Rectal smooth muscle tissue (tissue), 1 donor: ENCODE data around the gene FLT4.

Experiments
- H3K27ac ChIP-seq: one replicate; pipeline ENCODE4 v1.7.0; 2013; ENCODE audit warnings: low read depth, low read length, inconsistent platforms
- H3K27me3 ChIP-seq: one replicate; pipeline ENCODE4 v1.7.0; 2013; ENCODE audit warnings: low read length; ENCODE audit not compliant: control insufficient read depth, insufficient read depth
- H3K36me3 ChIP-seq: one replicate; pipeline ENCODE4 v1.7.0; 2013; ENCODE audit warnings: low read length; ENCODE audit not compliant: control insufficient read depth, insufficient read depth
- H3K4me1 ChIP-seq: one replicate; pipeline ENCODE4 v1.7.0; 2013; ENCODE audit warnings: low read length; ENCODE audit not compliant: control insufficient read depth, insufficient read depth
- H3K4me3 ChIP-seq: one replicate; pipeline ENCODE4 v1.7.0; 2013; ENCODE audit warnings: low read length
- H3K9ac ChIP-seq: one replicate; pipeline ENCODE4 v1.7.0; 2013; ENCODE audit warnings: low read length

FLT4 gene

DNA sequence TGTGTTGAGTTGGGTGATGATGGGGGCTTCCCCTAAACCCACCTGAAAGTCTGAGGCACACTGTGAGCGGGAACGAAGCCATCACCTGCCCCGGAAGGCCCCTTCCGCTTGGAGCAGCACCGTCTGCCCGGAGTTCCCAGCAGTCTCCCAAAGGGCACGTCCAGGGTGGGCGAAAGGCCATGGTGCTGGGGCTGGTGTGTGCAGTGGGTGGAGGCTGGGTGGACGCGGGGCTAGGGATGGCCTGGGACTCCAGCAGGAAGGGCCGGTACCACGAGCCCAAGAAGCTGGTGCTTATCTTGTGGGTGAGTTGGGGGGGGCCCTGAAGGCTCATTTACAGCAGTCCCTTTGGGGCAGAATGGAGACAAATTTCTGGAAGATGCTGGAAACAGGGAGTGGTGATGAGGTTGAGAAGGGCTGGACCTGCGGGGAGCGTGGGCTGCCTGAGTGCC lies 4.6 kb downstream of the FLT4 start:
- H3K4me1 ChIP-seq: no peaks in the 10 kb centered on the region
- no peak overlapping the region for H3K27ac ChIP-seq
- no peak overlapping the region for H3K4me3 ChIP-seq
- H3K9ac ChIP-seq: no peak overlapping the region
- H3K36me3 ChIP-seq: no peaks in the 10 kb centered on the region
- peaks cover 10% of the 10 kb centered on the region for H3K27me3 ChIP-seq

DNA sequence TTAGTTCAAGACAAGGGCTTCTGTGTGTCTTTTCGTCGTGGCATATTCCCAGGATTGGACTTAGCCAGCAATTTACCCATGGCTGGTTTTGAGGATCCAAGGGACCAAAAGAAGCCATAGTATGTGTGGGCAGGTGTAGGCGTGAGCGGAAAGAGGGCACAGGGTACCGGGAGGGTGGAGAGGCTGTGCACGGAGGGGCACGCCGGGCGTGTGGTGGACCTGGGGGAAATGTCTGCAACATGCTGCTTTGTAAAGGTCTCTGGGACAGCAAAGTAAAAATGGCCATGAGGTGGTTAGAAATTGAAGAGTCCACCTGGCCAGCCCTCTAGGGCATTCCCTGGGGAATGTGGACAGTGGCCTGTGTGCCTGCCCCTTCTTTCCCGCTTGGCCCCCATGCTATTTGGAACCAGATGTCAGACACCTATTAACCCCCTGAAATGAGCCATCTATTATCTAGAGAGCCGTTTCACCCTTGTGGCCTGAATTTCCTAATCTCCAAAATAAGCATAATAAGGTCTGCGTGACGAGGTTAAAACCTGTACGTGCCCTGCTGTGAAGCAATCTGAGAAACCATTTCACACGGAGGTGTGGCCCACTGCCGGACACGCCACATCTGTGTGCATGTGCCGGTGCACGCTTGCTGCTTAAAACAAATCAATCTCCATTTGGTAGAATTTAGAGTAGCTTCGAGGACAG lies 5.1 kb downstream of the FLT4 start:
- H3K4me3 ChIP-seq: no peak overlapping the region
- no peak overlapping the region for H3K9ac ChIP-seq
- no peak overlapping the region for H3K27ac ChIP-seq
- no peaks in the 10 kb centered on the region for H3K4me1 ChIP-seq
- peaks cover 9% of the 10 kb centered on the region for H3K27me3 ChIP-seq
- H3K36me3 ChIP-seq: no peaks in the 10 kb centered on the region

DNA sequence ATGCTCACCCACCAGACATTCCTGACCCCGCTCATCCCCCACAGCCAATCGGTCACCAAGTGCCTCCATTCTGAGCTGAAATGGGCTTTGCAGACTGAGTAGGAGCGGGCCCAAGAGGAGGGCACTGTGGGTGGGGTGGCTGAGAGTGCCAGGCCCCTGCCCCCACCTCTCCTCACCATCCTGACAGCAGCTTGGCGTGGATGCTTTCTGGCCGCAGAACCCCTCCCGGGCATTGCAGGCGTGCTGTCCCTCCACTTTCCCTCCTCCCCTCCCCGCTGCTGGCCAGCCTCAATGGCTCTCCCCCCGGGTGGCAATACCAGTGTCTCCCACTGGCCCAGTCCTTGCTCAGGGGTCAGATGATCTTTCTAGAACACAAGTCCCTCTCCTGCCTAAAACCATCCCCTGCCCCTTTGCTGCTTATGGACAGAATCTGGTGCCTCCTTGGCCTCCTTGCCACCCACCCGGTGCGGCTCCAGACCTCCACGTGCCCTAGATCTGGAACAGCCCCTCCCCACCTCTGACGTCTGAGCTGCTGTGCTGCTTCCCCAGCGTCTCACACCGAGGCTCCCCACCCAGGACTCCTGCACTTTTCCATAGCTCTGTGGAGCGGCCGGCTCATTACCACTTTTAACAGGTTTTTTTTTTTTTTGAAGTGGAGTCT lies 6.1 kb downstream of the FLT4 start:
- Histone ChIP-seq H3K9ac (no peak overlapping the region), H3K4me1 (no peaks in the 10 kb centered on the region), H3K27me3 (peaks cover 9% of the 10 kb centered on the region), H3K4me3 (no peak overlapping the region), H3K27ac (no peak overlapping the region), H3K36me3 (no peaks in the 10 kb centered on the region)

DNA sequence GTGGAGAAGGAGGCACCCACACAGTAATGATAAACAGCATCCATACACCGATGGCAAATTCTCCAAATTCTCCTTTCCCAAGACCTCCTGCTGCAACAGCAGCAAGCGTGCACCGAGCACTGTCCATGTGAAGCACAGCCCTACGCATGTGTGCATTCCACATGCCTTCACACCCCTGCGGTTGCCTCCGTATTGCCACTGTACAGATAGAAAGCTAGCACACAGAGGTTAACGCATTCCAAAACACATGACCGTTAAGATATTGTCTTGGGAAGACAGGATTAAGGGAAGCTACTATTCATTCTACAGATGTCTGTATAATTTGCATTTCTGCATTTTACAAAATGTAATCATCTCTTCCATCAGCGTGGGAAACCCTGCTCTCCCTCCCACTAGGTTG lies 6.6 kb downstream of the FLT4 start:
- Histone ChIP-seq H3K4me1 (no peaks in the 10 kb centered on the region), H3K27me3 (peaks cover 9% of the 10 kb centered on the region), H3K9ac (no peak overlapping the region), H3K27ac (no peak overlapping the region), H3K36me3 (no peaks in the 10 kb centered on the region), H3K4me3 (no peak overlapping the region)

DNA sequence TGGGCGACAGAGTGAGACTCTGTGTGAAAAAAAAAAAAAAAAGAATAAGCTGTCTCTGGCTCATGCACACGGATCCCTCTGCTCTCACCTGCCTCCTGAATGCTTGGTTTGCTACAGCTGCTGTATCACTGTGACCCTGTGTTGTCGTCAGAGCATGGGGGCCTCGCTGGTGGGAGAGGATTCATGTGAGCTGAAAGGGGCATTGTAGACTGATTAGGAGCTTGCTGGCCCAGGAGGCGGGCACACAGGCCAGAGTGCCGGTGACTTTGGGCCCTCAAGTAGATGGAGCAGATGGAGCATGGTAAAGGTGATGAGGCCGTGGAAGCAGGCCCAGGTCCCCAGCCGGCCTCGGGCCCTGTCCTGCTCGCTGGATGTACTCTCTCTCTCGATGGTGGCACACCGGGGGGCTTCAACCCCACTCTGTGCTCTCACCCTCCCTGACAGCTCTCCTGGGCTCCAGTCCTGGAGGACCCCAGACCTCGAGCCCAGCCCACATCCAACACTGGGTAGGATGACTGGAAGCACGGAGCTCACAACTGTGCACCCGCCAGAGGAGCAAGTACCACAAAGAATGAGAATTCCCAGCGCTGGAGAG lies 7.1 kb downstream of the FLT4 start:
- H3K27ac ChIP-seq: no peak overlapping the region
- H3K4me3 ChIP-seq: no peak overlapping the region
- no peaks in the 10 kb centered on the region for H3K36me3 ChIP-seq
- H3K9ac ChIP-seq: no peak overlapping the region
- H3K27me3 ChIP-seq: peaks cover 9% of the 10 kb centered on the region
- no peaks in the 10 kb centered on the region for H3K4me1 ChIP-seq

DNA sequence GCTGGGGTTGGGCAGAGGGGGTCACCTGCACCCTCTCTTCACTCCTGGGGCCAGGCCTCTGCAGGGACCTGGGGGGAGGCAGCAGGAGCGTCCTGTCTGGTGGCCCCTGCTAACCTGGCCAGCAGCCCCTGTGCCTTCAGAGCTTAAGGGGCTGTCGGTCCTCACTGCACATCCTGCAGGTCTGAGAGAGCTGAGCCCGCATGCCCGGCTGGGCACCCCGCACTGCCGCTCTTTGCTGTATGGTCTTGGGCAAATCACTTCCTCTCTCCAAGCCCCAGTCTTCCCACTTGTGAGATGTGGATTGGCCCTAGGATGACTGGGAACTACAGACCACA lies 7.9 kb downstream of the FLT4 start:
- H3K27ac ChIP-seq: no peak overlapping the region
- no peak overlapping the region for H3K4me3 ChIP-seq
- H3K36me3 ChIP-seq: no peaks in the 10 kb centered on the region
- peaks cover 4% of the 10 kb centered on the region for H3K27me3 ChIP-seq
- H3K4me1 ChIP-seq: no peaks in the 10 kb centered on the region
- H3K9ac ChIP-seq: no peak overlapping the region

DNA sequence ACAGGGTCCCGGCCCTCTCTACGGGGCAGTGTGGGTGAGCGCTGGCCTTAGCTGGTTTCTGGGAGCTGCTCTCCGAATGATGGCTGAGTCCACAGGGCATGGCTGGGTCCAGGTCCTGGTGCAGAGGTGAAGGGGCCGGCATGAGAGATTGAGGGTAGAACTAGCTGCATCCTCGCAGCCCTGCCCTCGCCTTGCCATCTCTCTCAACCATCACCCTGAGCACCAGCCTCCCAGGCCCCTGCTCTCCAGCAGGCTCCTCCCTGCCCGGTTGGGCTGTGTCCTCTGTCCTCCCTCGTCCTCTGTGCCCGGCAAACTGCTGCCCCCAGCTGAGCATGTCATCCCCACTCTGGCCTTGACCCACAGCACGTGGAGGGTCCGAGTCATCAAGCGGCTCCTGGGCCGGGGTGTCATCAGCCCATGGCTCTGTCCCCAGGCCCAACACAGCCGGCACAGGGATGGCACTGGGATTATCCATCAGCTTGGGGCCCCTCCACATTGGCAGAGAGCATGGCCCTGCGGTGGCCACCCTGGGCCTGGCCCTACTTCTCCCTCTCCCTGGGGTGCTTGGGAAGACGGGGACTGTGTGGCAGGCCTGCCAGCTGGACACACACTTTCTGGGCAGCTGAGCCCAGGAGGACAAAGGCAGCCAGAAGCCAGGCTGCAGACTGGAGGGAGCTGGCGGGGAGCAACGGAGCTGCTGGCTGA lies 8.4 kb downstream of the FLT4 start:
- peaks cover 3% of the 10 kb centered on the region for H3K27me3 ChIP-seq

DNA sequence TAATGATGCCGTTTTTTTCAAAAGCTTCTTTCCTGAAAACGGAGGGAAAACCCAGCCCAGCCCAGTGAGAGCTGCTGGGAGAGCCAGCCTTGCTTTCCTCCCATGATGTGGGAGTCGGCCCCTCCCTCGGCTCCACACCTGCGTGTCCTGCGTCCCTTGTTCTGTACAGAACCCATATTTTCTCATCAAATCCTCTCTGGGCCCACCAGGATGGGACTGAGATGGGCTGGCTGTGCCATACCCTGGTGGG lies 8.9 kb downstream of the FLT4 start:
- Histone ChIP-seq H3K4me1 (no peaks in the 10 kb centered on the region), H3K4me3 (no peak overlapping the region), H3K27ac (no peak overlapping the region), H3K9ac (no peak overlapping the region), H3K36me3 (no peaks in the 10 kb centered on the region), H3K27me3 (peaks cover 3% of the 10 kb centered on the region)

More for the DNA sequence above, 8.4 kb downstream of the FLT4 start:
- Histone ChIP-seq H3K27ac (no peak overlapping the region), H3K4me1 (no peaks in the 10 kb centered on the region), H3K4me3 (no peak overlapping the region), H3K36me3 (no peaks in the 10 kb centered on the region), H3K9ac (no peak overlapping the region)

DNA sequence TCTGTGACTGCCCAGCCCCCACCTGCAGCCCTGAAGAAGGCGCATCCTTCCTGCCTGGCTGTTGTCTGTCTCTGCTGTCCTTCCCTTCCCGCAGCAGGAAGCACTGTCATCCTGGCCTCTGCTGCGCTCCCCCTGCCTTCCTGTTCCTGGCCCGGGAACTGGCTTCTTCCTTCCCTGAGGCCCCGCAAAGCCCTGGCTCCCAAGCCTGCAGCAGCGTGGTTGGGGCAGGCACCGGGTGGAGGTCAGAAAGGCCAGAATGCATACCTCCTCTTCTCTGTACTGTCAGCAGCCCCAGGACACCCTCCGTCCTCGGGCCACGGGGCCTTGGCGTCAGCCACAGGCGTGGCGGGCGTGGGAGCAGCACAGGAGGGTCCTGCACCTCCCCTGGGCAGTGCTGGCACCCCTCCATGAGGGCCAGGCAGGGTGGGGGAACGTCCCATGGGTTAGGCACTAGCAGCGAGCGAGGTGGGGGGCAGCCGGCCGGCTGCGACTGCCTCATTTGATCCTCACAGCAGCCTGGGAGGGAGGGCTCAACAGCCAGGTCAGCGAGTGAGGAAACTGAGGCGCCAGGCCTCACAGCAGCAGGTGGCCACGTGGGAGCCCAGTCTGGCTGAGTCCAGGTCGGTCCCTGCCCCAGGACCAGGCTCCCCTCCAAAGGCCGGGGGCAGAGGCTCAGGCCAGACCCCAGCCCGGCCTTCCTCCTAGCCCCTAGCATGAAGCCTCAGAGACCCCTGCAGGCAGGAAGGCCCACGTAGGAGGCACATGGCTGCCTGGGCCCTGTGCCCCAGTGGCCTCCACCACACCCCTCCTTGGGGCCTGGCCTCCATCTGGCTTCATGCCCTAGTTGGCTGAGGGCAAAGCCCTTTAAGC lies 9.4 kb downstream of the FLT4 start:
- no peak overlapping the region for H3K9ac ChIP-seq
- H3K4me3 ChIP-seq: no peak overlapping the region
- no peaks in the 10 kb centered on the region for H3K36me3 ChIP-seq
- peaks cover 3% of the 10 kb centered on the region for H3K27me3 ChIP-seq
- H3K4me1 ChIP-seq: no peaks in the 10 kb centered on the region
- no peak overlapping the region for H3K27ac ChIP-seq

DNA sequence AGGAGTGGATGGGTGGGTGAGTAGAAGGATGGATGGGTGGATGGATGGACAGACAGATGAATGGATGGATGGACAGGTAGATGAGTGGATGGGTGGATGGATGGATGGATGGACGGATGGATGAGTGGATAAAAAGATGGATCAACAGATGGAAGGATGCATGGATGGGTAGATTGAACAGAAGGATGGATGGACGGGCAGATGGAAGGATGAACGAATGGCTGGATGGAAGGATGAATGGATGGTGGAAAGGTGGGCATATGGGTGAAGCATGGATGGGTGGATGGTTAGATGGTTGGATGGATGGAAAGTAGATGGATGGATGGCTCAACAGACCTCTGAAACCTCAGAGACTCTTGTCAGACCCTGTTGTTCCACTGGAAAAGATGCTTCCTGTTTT lies 10.1 kb downstream of the FLT4 start:
- no peak overlapping the region for H3K4me3 ChIP-seq
- no peaks in the 10 kb centered on the region for H3K4me1 ChIP-seq
- H3K27ac ChIP-seq: no peak overlapping the region
- no peak overlapping the region for H3K9ac ChIP-seq
- peaks cover 2% of the 10 kb centered on the region for H3K27me3 ChIP-seq
- no peaks in the 10 kb centered on the region for H3K36me3 ChIP-seq

DNA sequence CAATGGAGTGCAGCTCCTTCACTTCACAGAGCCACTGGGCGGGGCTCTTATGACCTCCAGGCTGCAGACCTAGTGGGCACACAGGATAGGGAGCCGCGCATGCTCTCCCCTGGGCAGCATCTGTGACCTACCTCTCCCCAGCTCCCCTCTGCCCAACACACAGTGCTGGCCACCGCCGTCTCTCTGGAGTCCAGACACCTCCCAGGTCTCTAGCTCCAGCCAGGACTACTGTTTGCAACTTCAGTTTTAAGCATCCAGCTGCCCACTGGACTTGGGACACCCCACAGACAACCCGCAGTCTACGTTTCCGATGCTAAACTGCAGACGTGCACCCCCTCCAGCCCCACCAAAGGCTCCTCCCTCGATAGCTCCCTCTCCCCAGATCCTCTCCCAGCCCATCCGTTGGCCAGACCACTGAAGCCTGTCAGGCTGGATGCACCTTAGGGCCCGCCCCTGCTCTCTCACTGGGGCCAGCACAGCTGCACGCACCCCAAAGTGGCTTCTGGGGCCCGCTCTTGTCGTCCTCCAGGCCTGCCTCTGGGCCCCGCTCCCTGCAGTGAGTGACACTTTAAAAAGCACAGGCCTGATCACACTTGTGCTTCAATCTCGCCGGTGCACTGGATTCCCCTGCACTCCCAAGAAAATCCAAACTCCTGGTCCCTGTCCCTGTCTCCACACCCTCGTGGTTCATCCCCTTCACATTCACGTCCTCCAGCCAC lies 11.3 kb downstream of the FLT4 start:
- no peak overlapping the region for H3K9ac ChIP-seq
- H3K4me1 ChIP-seq: no peaks in the 10 kb centered on the region
- H3K27ac ChIP-seq: no peak overlapping the region
- H3K36me3 ChIP-seq: no peaks in the 10 kb centered on the region
- no peak overlapping the region for H3K4me3 ChIP-seq
- no peaks in the 10 kb centered on the region for H3K27me3 ChIP-seq
